Amniotic stem cell (primary cell): ENCODE data around the gene EIF2B1.
A peak's percentile ranks its signal among the peaks of the same experiment; 100 is the strongest.

ENCODE experiments used
- DNase-seq: peaks from one replicate; lab custom pipeline; 2025; lab: John Stamatoyannopoulos, UW

Gene EIF2B1

GRCh38 chr12:123633379-123634141 lies at the start of gene EIF2B1, which contains the start of gene GTF2H3:
EIF2B1 (minus strand) TSS chr12:123633686; CDS start chr12:123633557, 129 bp downstream.
GTF2H3 (plus strand) TSS chr12:123633829; CDS start chr12:123633860, 31 bp downstream.
- DNase-seq = peak; percentile 95

- no peak for DNase-seq
Observed at GRCh38 chr12:123681605-123682004, 48.1 kb upstream of the EIF2B1 start.

- no peak for DNase-seq
Observed at GRCh38 chr12:123678981-123679380, 45.5 kb upstream of the EIF2B1 start.

GRCh38 chr12:123676616-123677320 lies 43.3 kb upstream of the EIF2B1 start:
- no peak for DNase-seq

GRCh38 chr12:123675436-123675835 lies 42.0 kb upstream of the EIF2B1 start:
- DNase-seq = no peak

GRCh38 chr12:123671876-123672275 lies 38.4 kb upstream of the EIF2B1 start:
- DNase-seq = no peak

GRCh38 chr12:123670882-123671728 lies 37.6 kb upstream of the EIF2B1 start, which contains the start of gene TCTN2:
TCTN2 (plus strand) TSS chr12:123671113; CDS start chr12:123671241, 128 bp downstream.
- peak; percentile 89 for DNase-seq

GRCh38 chr12:123667771-123668170 lies 34.3 kb upstream of the EIF2B1 start:
- no peak for DNase-seq

- DNase-seq = peak; percentile 76
Observed at GRCh38 chr12:123659996-123660727, 26.7 kb upstream of the EIF2B1 start.

- no peak for DNase-seq
Observed at GRCh38 chr12:123657211-123657610, 23.7 kb upstream of the EIF2B1 start.

GRCh38 chr12:123656392-123656791 lies 22.9 kb upstream of the EIF2B1 start:
- DNase-seq = no peak

GRCh38 chr12:123655420-123655819 lies 21.9 kb upstream of the EIF2B1 start:
- no peak for DNase-seq

- no peak for DNase-seq
Observed at GRCh38 chr12:123654129-123654701, 20.7 kb upstream of the EIF2B1 start.

- DNase-seq = no peak
Observed at GRCh38 chr12:123648401-123648800, 14.9 kb upstream of the EIF2B1 start.

- no peak for DNase-seq
Observed at GRCh38 chr12:123645878-123646277, 12.4 kb upstream of the EIF2B1 start.

GRCh38 chr12:123645380-123645779 lies 11.9 kb upstream of the EIF2B1 start:
- DNase-seq = no peak

- no peak for DNase-seq
Observed at GRCh38 chr12:123643911-123644310, 10.4 kb upstream of the EIF2B1 start.

GRCh38 chr12:123634142-123634561 lies 666 bp upstream of the EIF2B1 start:
- no peak for DNase-seq

- no peak for DNase-seq
Observed at GRCh38 chr12:123621619-123622530, 11.6 kb downstream of the EIF2B1 start.

GRCh38 chr12:123621101-123621500 lies 12.4 kb downstream of the EIF2B1 start:
- no peak for DNase-seq
